Inferior parietal cortex (tissue), 1 donor: ENCODE measurements around the gene LURAP1L.
A peak's percentile ranks its signal among the peaks of the same experiment; 100 is the strongest.

ENCODE experiments used
- DNase-seq: peaks from one replicate; pipeline ENCODE4 v3.0.0-alpha.2; 2016; ENCODE audit errors: extremely low spot score

The LURAP1L gene

DNA sequence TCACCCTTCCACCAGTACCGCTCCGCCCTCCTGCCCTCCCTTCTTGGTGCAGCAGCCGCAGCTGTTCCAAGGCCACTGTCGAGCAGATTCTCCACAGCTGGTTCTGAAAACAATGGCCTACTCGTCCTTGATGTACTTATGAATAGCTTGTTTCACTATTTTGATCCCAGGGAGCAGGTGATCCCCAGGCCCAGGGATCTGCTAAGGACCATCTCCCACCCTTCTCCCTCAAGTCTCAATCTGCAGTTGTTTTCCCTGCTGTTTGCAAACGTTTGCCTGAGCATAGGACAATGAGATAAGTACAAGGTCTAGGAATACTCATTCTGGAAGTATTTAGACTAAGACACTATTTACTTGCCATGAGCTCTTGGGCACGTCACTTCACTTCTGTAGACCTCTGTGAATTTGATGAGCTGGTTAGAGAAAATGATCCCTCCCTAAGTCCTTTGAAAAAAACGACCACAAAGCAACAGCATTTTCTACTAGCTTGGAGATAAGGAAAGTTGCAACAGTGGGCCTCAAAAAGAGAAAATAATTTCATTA lies 1.8 kb downstream of the LURAP1L start:
- peak; percentile 75 for DNase-seq

- no peak for DNase-seq
These were observed 2.6 kb downstream of the LURAP1L start for GRCh38 chr9:12777121-12778022.

GRCh38 chr9:12778389-12778788 lies 3.6 kb downstream of the LURAP1L start:
- DNase-seq = no peak

GRCh38 chr9:12781226-12781733 lies 6.5 kb downstream of the LURAP1L start:
- no peak for DNase-seq

GRCh38 chr9:12783767-12784460 lies 9.1 kb downstream of the LURAP1L start:
- DNase-seq = no peak

DNA sequence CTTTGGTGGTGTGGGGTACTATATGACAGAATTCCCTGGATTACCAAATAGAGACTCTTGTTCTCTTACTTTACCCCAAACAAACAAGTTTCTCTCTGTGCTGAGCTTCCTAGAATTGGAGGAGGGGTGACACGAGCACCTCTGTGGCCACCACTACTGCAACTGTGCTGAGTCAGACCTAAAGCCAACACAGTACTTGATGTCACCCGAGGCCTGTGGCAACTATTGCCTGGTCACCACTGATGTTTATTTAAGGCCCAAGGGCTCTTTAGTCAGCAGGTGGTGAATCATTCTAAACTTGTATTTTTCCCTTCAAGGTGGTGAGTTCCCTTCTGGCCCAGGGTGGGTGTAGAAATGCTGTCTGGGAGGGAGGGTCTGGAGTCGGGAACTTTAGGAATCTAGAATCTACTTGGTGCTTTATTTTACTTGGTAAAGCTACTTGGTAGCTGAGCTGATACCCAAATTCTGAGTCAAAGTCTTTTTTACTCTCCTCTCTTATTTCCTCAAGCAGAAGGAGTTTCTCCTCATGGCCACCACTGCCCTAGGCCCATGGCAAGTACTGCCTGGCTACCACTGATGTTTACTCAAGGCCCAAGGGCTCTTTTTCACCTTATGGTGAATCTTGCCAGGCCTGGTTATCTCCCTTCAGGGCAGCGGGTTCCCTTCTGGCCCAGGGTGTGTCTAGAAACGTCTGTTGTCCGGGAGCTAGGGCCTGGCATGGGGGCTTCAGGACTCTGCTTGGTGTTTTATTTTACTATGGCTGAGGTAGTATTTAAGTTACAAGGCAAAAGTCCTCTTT lies 9.8 kb downstream of the LURAP1L start:
- no peak for DNase-seq

- no peak for DNase-seq
These were observed 10.5 kb downstream of the LURAP1L start for GRCh38 chr9:12785260-12785770.

GRCh38 chr9:12785941-12786340 lies 11.1 kb downstream of the LURAP1L start:
- DNase-seq = no peak

- no peak for DNase-seq
These were observed 15.2 kb downstream of the LURAP1L start for GRCh38 chr9:12790001-12790400.

- DNase-seq = no peak
These were observed 16.1 kb downstream of the LURAP1L start for GRCh38 chr9:12790883-12791282.

DNA sequence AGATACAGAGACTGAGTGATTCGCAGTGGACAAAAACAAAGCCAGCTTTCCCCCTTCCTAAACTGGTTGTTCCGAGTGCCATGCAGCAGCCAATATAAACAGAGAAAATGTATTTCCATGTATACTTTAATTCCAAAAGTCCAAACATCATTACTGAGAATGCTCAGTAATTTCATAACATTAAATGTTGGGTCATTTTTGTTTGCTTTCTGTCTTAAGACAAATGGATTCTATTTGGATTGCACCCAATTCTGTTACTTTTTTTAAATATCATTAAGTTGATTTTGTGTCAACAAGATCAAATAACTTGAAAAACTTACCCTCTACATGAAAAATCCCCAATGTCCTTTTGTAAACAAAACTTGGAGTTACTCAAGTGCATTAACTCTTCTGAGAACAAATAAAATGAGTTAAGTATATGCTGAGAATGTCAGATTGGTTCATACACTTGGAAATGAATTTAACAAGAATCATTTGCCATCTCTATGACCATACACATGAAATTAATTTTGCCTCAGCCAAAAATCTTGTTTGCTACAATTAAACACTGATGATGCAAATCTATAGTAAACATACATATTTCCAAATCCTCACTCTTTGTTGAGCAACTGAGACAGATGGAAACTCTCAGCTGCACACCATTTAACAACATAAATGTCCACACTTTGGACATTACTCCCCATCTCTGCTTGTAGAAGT lies 19.4 kb downstream of the LURAP1L start:
- DNase-seq = no peak

DNA sequence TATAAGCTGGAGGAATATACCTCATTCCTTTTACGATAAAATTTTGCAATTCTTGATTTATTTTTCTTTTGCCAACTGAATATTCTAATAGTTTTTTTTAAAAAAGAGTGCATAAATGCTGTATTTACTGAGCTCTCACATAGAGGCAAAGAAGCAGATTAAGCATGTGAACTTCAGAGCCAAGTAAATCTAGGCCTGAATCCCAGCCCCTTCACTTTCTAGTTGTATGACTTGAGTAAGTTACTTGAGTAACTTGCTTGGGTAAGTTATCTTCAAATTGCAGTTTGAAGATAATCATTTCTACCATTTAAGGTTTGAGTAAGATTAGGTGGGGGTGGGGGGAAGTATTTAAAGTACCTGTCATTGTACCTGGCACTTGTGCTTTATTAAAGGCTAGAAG lies 21.8 kb downstream of the LURAP1L start:
- DNase-seq = no peak

- DNase-seq = no peak
These were observed 22.2 kb downstream of the LURAP1L start for GRCh38 chr9:12797037-12797436.

DNA sequence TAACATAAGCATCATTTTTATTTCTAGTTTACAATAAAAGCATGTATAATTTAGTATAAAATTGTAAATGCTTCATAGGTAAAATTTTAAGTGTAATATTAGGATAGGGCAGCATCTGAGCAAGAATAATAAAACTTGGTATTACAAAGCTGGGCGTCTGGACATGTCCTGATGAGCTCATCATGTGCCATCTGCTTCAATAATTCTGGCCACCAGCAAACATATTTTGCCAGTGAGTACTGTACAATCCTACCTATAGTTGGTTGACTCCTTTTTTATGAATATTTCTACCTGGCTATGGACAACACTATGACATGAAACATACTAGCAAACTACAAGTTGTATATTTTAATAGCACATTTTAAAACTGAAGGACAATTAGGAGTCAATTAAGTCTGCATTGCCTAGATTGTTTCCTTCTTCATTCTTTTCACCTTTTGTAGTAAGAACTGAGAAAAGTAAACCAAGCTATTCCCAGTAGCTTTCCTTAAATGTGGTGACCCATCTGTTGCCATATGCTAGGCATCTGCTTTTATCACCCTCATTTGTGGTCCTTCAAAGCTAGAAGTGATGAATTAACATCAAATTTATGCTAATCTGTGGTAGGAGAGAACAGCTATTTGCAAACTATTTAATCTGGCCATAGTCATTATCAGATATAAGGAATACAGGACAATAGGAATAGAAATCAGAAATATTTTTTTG lies 23.4 kb downstream of the LURAP1L start:
- DNase-seq = no peak

- DNase-seq = no peak
These were observed 26.4 kb downstream of the LURAP1L start for GRCh38 chr9:12801187-12801586.

DNA sequence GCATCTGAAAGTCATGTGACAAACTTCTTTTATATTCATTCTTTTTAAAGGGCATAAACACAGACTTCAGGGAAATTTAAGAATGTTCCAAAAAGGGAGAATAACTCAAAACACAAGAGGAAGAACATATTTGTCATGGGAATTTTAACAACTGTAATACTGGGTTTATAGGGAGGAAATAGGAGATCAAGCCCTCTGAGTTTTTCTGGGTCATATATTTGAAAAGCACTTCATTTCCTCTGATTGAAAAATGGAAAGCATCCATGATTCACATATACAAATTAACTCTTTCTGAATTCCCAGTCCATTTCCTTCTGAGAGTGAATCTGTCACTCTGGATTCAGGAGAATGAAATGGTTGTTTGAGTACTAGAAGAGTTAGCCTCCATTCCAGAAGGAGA lies 26.8 kb downstream of the LURAP1L start:
- DNase-seq = no peak

GRCh38 chr9:12802093-12802492 lies 27.3 kb downstream of the LURAP1L start:
- no peak for DNase-seq

- no peak for DNase-seq
These were observed 33.7 kb downstream of the LURAP1L start for GRCh38 chr9:12808569-12808968.

DNA sequence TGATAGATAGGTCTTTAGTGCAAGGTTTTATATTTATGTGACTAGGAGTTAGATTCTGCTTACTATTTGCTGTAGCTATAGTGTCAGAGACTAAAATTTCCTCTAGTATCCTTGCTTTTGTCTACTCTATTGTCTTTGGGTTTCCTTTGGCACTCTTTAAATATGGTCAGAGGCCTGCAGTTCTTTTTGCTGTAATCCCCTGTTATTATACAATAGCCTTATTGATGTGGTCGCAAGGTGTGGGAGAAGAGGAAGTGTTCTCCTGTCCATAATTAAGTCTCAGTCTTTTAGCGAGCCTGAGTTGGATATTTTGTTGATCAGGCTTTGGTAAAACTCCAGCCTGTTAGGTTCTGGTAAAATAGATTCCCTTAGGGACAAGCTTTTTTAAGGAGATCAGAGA lies 34.9 kb downstream of the LURAP1L start:
- no peak for DNase-seq

DNA sequence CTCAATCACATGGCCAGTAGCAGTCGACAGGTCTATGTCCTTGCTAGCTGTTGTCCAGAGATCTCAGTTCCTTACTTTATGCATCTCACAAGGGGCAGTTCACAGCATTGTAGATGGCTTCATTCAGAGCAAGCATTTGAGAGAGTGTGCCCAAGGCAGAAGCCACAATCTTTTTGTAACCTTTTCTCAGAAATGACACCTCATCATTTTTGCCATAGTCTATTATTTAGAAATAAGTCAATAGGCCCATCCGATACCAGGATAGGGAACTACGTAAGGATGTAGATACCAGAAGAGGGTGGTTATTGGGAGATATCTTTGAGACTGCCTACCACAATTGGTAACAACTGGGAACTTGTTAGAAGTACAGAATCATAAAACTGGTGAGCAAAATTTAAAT lies 37.1 kb downstream of the LURAP1L start:
- DNase-seq = no peak
